Loucy (cell line): ENCODE data around the gene SEMA3D.

ENCODE experiments used
- EZH2phosphoT487 ChIP-seq: fragments of 200-600 bp; IDR thresholded peaks from 2 replicates; pipeline ENCODE4 v1.6.1; 2018; ENCODE audit warnings: antibody characterized with exemption, mild to moderate bottlenecking, moderate library complexity, borderline replicate concordance
- TF ChIP-seq, protein P1 (sequence below): fragments of 200-600 bp; sonication (generic); conservative IDR thresholded peaks from 2 replicates; pipeline ENCODE4 v1.5.1; 2014; ENCODE audit warnings: mild to moderate bottlenecking, antibody characterized with exemption, low read length

DNA sequence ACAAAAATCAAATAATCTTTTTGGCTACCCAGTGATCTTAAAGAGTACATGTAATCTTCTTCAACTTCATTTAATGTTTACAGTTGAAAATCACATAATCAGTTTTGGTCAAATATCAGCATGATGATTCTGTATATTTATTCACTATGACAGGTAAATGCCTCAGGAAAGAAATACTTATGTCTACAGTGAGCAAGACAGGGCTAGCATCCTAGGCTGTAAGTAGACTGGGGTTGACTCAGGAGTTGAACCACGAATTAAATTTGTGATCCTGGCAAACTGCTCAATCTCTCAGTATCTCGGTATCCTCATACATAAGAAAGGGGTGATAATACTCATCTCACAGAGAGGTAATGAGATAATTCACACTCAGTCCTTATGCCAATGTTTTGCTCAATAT lies 71.8 kb downstream of the SEMA3D start:
- TF ChIP-seq, protein P1, sequence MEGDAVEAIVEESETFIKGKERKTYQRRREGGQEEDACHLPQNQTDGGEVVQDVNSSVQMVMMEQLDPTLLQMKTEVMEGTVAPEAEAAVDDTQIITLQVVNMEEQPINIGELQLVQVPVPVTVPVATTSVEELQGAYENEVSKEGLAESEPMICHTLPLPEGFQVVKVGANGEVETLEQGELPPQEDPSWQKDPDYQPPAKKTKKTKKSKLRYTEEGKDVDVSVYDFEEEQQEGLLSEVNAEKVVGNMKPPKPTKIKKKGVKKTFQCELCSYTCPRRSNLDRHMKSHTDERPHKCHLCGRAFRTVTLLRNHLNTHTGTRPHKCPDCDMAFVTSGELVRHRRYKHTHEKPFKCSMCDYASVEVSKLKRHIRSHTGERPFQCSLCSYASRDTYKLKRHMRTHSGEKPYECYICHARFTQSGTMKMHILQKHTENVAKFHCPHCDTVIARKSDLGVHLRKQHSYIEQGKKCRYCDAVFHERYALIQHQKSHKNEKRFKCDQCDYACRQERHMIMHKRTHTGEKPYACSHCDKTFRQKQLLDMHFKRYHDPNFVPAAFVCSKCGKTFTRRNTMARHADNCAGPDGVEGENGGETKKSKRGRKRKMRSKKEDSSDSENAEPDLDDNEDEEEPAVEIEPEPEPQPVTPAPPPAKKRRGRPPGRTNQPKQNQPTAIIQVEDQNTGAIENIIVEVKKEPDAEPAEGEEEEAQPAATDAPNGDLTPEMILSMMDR, result no peak
- no peak for TF ChIP-seq EZH2phosphoT487
